Measurements from ENCODE around the gene FBXO30. TPM values are rescaled to one million over a fixed set of nuclear protein-coding genes. Genes with fewer than 3 reads are reported as not detected.

FBXO30 gene
- total RNA-seq, 1 experiment from 2014 or later = 12.2 TPM

- BruUV-seq (replicated peaks) = no TSS peak
- TF ChIP-seq EZH2 (IDR thresholded peaks at IDR 0.05; ENCODE audit: borderline replicate concordance, low read depth, low read length, poor library complexity, severe bottlenecking) (no peak), CTCF (conservative IDR thresholded peaks at IDR 0.05; ENCODE audit: low read depth, low read length) (no peak)
- no peaks in the 10 kb centered on the region for H3K9me3 ChIP-seq (ENCODE audit: low read depth, low read length, poor library complexity, severe bottlenecking)
- no peaks in the 10 kb centered on the region for H3K36me3 ChIP-seq (ENCODE audit: insufficient read depth, low read length, poor library complexity, severe bottlenecking)
- intact Hi-C loops (cut with micrococcal nuclease; ENCODE audit: unreplicated experiment) = no loop called here
- ChIA-PET CTCF (no interaction called here), POLR2A (ENCODE audit: low non-redundant PET) (no interaction called here)
- no peaks in the 10 kb centered on the region for H3K27me3 ChIP-seq (replicated peaks; ENCODE audit: insufficient read depth, low read depth, low read length, poor library complexity)
- peaks cover 7% of the 10 kb centered on the region for H3K4me1 ChIP-seq (ENCODE audit: insufficient read depth, low read length, poor library complexity, severe bottlenecking)
- no peak overlapping the region for H3K4me3 ChIP-seq (ENCODE audit: low read depth, low read length, poor library complexity, severe bottlenecking)
- DNase-seq (ENCODE audit: low spot score) = no peak
- H3K27ac ChIP-seq (ENCODE audit: low read depth, low read length, poor library complexity, severe bottlenecking) = no peak overlapping the region
These were observed 23.7 kb upstream of the FBXO30 start for GRCh38 chr6:145838305-145838704.

GRCh38 chr6:145836772-145837171 is 22.2 kb upstream of the FBXO30 start:
- ChIA-PET CTCF (no interaction called here), POLR2A (ENCODE audit: low non-redundant PET) (no interaction called here)
- H3K27ac ChIP-seq (ENCODE audit: low read depth, low read length, poor library complexity, severe bottlenecking) = no peak overlapping the region

GRCh38 chr6:145836170-145836569 is 21.6 kb upstream of the FBXO30 start:
- Histone ChIP-seq H3K9me3 (ENCODE audit: low read depth, low read length, poor library complexity, severe bottlenecking) (no peaks in the 10 kb centered on the region), H3K4me3 (ENCODE audit: low read depth, low read length, poor library complexity, severe bottlenecking) (no peak overlapping the region), H3K36me3 (ENCODE audit: insufficient read depth, low read length, poor library complexity, severe bottlenecking) (no peaks in the 10 kb centered on the region), H3K27me3 (replicated peaks; ENCODE audit: insufficient read depth, low read depth, low read length, poor library complexity) (no peaks in the 10 kb centered on the region), H3K27ac (ENCODE audit: low read depth, low read length, poor library complexity, severe bottlenecking) (no peak overlapping the region), H3K4me1 (ENCODE audit: insufficient read depth, low read length, poor library complexity, severe bottlenecking) (peaks cover 7% of the 10 kb centered on the region)
- CTCF ChIA-PET = no interaction called here
- no TSS peak for BruUV-seq (replicated peaks)
- intact Hi-C loops (cut with micrococcal nuclease; ENCODE audit: unreplicated experiment) = no loop called here
- DNase-seq (ENCODE audit: low spot score) = peak; percentile 26
- POLR2A ChIA-PET (ENCODE audit: low non-redundant PET) = no interaction called here
- TF ChIP-seq EZH2 (IDR thresholded peaks at IDR 0.05; ENCODE audit: borderline replicate concordance, low read depth, low read length, poor library complexity, severe bottlenecking) (no peak), CTCF (conservative IDR thresholded peaks at IDR 0.05; ENCODE audit: low read depth, low read length) (no peak)

More at GRCh38 chr6:145836772-145837171, 22.2 kb upstream of the FBXO30 start:
- no peak for TF ChIP-seq EZH2 (IDR thresholded peaks at IDR 0.05; ENCODE audit: borderline replicate concordance, low read depth, low read length, poor library complexity, severe bottlenecking)
- no peak for TF ChIP-seq CTCF (conservative IDR thresholded peaks at IDR 0.05; ENCODE audit: low read depth, low read length)
- no peak overlapping the region for H3K4me3 ChIP-seq (ENCODE audit: low read depth, low read length, poor library complexity, severe bottlenecking)
- H3K4me1 ChIP-seq (ENCODE audit: insufficient read depth, low read length, poor library complexity, severe bottlenecking) = peaks cover 7% of the 10 kb centered on the region
- BruUV-seq (replicated peaks) = no TSS peak
- H3K27me3 ChIP-seq (replicated peaks; ENCODE audit: insufficient read depth, low read depth, low read length, poor library complexity) = no peaks in the 10 kb centered on the region
- H3K36me3 ChIP-seq (ENCODE audit: insufficient read depth, low read length, poor library complexity, severe bottlenecking) = no peaks in the 10 kb centered on the region
- intact Hi-C loops (cut with micrococcal nuclease; ENCODE audit: unreplicated experiment) = no loop called here
- no peaks in the 10 kb centered on the region for H3K9me3 ChIP-seq (ENCODE audit: low read depth, low read length, poor library complexity, severe bottlenecking)
- DNase-seq (ENCODE audit: low spot score) = no peak

Data from A673 (cell line).